Hematopoietic multipotent progenitor cell treated with erythropoietin and hydrocortisone succinate and interleukin-3 and kit ligand, for 17 days (in vitro differentiated cells): ENCODE data around the gene DIAPH1.

Source experiments
- DNase-seq: peaks from one replicate; pipeline ENCODE4 v3.0.0-alpha.2; 2015; ENCODE audit warnings: low spot score

Gene DIAPH1

GRCh38 chr5:141519605-141520565, 98.9 kb downstream of the DIAPH1 start:
- no peak for DNase-seq

- DNase-seq: no peak
Measured at GRCh38 chr5:141518618-141519015, 100.2 kb downstream of the DIAPH1 start.

- DNase-seq: no peak
Measured at GRCh38 chr5:141517880-141518617, 100.8 kb downstream of the DIAPH1 start.

- no peak for DNase-seq
Measured at GRCh38 chr5:141517312-141517711, 101.5 kb downstream of the DIAPH1 start.

GRCh38 chr5:141516672-141517025, 102.2 kb downstream of the DIAPH1 start:
- DNase-seq: no peak

- DNase-seq: no peak
Measured at GRCh38 chr5:141515946-141516671, 102.7 kb downstream of the DIAPH1 start.

GRCh38 chr5:141515141-141515540, 103.7 kb downstream of the DIAPH1 start:
- no peak for DNase-seq

GRCh38 chr5:141514330-141515133, 104.3 kb downstream of the DIAPH1 start:
- no peak for DNase-seq

GRCh38 chr5:141513627-141514329, 105.0 kb downstream of the DIAPH1 start:
- DNase-seq: no peak

GRCh38 chr5:141512911-141513626, 105.7 kb downstream of the DIAPH1 start:
- no peak for DNase-seq

- DNase-seq: peak; percentile 83
Measured at GRCh38 chr5:141512390-141512910, 106.3 kb downstream of the DIAPH1 start.

- no peak for DNase-seq
Measured at GRCh38 chr5:141511771-141512325, 107.0 kb downstream of the DIAPH1 start.

- no peak for DNase-seq
Measured at GRCh38 chr5:141510850-141511601, 107.8 kb downstream of the DIAPH1 start.

GRCh38 chr5:141510160-141510559, 108.6 kb downstream of the DIAPH1 start:
- DNase-seq: no peak

GRCh38 chr5:141508798-141509611, 109.8 kb downstream of the DIAPH1 start:
- no peak for DNase-seq

GRCh38 chr5:141508440-141508797, 110.4 kb downstream of the DIAPH1 start:
- DNase-seq: no peak

- DNase-seq: no peak
Measured at GRCh38 chr5:141507387-141508091, 111.3 kb downstream of the DIAPH1 start.
